Measurements from ENCODE around the gene CBX2.

The CBX2 gene

DNA sequence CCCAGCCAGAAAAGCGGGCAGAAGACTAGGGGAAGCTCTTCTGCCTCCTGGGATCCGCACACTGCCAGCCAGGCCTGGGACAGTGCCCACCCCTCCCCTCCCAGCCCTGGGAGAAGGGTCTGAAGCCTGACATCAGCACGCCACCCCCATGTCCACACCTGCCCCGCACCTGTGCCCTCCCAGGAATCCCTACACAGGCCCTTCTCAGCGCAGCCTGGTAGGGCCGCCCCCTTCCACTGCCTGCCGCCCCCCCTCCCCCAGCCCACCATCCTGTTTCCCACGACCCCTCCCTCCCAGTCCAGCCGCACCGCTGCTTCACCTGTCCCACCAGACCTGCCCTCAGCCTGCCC, 36.6 kb upstream of the CBX2 start:
- H3K27me3 ChIP-seq (ENCODE audit: low read length): no peaks in the 10 kb centered on the region
- H3K9me2 ChIP-seq (replicated peaks; ENCODE audit: insufficient read depth, low read length): no peaks in the 10 kb centered on the region
- H3K9me3 ChIP-seq (ENCODE audit: insufficient read depth, low read length): no peaks in the 10 kb centered on the region
- no peaks in the 10 kb centered on the region for H4K20me1 ChIP-seq (ENCODE audit: low read depth, low read length)
- no peak overlapping the region for H2AFZ ChIP-seq (ENCODE audit: low read depth, low read length, severe bottlenecking)
- TF ChIP-seq, protein P1, sequence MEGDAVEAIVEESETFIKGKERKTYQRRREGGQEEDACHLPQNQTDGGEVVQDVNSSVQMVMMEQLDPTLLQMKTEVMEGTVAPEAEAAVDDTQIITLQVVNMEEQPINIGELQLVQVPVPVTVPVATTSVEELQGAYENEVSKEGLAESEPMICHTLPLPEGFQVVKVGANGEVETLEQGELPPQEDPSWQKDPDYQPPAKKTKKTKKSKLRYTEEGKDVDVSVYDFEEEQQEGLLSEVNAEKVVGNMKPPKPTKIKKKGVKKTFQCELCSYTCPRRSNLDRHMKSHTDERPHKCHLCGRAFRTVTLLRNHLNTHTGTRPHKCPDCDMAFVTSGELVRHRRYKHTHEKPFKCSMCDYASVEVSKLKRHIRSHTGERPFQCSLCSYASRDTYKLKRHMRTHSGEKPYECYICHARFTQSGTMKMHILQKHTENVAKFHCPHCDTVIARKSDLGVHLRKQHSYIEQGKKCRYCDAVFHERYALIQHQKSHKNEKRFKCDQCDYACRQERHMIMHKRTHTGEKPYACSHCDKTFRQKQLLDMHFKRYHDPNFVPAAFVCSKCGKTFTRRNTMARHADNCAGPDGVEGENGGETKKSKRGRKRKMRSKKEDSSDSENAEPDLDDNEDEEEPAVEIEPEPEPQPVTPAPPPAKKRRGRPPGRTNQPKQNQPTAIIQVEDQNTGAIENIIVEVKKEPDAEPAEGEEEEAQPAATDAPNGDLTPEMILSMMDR (IDR thresholded peaks at IDR 0.05; ENCODE audit: insufficient read depth, low read length, poor library complexity, severe bottlenecking): no peak
- no peak for TF ChIP-seq EZH2phosphoT487 (conservative IDR thresholded peaks at IDR 0.05; ENCODE audit: low read length)
- no peak overlapping the region for H3K4me2 ChIP-seq (ENCODE audit: low read depth, low read length, poor library complexity, severe bottlenecking)
- no peaks in the 10 kb centered on the region for H3K36me3 ChIP-seq (ENCODE audit: low read length)
- no peaks in the 10 kb centered on the region for H3F3A ChIP-seq (ENCODE audit: insufficient read depth)
- H3K27ac ChIP-seq (ENCODE audit: low read depth, low read length): no peak overlapping the region
- H3K9ac ChIP-seq (ENCODE audit: low read length): no peak overlapping the region
- H3K4me3 ChIP-seq (ENCODE audit: insufficient read depth, low read length, poor library complexity, severe bottlenecking): no peak overlapping the region
- H3K79me2 ChIP-seq (ENCODE audit: insufficient read depth, low read length): no peaks in the 10 kb centered on the region

DNA sequence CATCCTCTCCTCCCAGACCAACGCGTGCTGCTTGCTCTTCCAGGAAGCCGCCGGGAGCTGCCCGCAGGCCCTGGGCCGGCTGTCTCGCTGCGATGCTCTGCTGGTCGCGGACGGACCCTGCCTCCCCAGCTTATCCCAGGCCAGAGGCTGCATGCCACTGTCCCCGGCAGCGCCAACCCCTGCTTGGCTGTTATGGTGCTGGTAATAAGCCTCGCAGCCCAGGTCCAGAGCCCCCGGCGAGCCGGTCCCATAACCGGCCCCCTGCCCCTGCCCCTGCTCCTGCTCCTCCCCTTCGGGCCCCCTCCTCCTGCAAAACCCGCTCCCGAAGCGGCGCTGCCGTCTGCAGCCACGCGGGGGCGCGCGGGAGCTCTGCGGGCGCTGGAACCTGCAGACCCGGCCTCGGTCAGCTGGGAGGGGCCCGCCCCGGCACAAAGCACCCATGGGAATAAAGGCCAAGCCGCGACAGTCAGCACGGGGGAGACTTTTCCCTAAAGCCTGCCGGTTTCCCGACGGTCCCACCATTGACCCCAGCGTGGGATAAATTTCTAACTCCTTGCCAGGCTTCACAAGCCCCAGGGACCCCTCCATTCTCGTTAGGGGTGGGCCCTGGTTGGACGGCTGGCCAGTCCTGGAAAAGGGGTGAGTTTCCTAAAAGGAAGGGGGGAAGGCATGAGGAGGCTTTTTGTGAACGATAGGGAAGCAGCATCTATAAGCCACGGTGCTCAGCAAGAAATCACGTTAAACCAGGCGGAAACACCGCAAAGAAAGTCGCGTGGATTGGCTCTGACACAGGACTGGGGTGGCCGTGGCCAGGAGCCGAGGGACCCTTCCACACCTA, 36.0 kb upstream of the CBX2 start:
- no peak overlapping the region for H3K9ac ChIP-seq (ENCODE audit: low read length)
- H3K4me2 ChIP-seq (ENCODE audit: low read depth, low read length, poor library complexity, severe bottlenecking): no peak overlapping the region
- H3K27me3 ChIP-seq (ENCODE audit: low read length): no peaks in the 10 kb centered on the region
- no peak overlapping the region for H2AFZ ChIP-seq (ENCODE audit: low read depth, low read length, severe bottlenecking)
- H3K79me2 ChIP-seq (ENCODE audit: insufficient read depth, low read length): no peaks in the 10 kb centered on the region
- no peak overlapping the region for H3K4me3 ChIP-seq (ENCODE audit: insufficient read depth, low read length, poor library complexity, severe bottlenecking)
- no peaks in the 10 kb centered on the region for H3K9me3 ChIP-seq (ENCODE audit: insufficient read depth, low read length)
- H3F3A ChIP-seq (ENCODE audit: insufficient read depth): no peaks in the 10 kb centered on the region
- H3K9me2 ChIP-seq (replicated peaks; ENCODE audit: insufficient read depth, low read length): no peaks in the 10 kb centered on the region
- no peaks in the 10 kb centered on the region for H4K20me1 ChIP-seq (ENCODE audit: low read depth, low read length)
- H3K27ac ChIP-seq (ENCODE audit: low read depth, low read length): no peak overlapping the region
- TF ChIP-seq, protein P1 (IDR thresholded peaks at IDR 0.05; ENCODE audit: insufficient read depth, low read length, poor library complexity, severe bottlenecking): peak; percentile 98
- no peak for TF ChIP-seq EZH2phosphoT487 (conservative IDR thresholded peaks at IDR 0.05; ENCODE audit: low read length)
- H3K36me3 ChIP-seq (ENCODE audit: low read length): no peaks in the 10 kb centered on the region

DNA sequence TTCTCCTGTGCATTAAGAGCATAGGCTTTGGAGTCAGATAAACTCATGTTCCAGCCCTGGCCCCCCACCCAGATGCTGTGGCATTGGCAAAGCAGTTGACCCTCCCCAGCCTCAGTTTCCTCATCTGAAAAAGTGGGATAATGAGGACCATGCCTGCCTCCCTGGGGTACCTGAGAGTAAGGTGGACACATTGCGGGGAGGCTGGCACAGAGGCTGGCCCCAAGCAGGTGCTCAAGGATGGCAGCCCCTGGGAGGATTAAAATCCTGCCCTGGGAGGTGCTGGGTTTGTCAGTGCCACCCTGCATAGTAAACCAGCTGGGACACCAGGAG, 35.4 kb upstream of the CBX2 start:
- Histone ChIP-seq H3K4me3 (ENCODE audit: insufficient read depth, low read length, poor library complexity, severe bottlenecking) (no peak overlapping the region), H3K9ac (ENCODE audit: low read length) (no peak overlapping the region), H2AFZ (ENCODE audit: low read depth, low read length, severe bottlenecking) (no peak overlapping the region)

More for the DNA sequence above, 35.4 kb upstream of the CBX2 start:
- no peaks in the 10 kb centered on the region for H3K9me2 ChIP-seq (replicated peaks; ENCODE audit: insufficient read depth, low read length)
- H3K36me3 ChIP-seq (ENCODE audit: low read length): no peaks in the 10 kb centered on the region
- no peak overlapping the region for H3K4me2 ChIP-seq (ENCODE audit: low read depth, low read length, poor library complexity, severe bottlenecking)
- H3K27me3 ChIP-seq (ENCODE audit: low read length): no peaks in the 10 kb centered on the region
- no peaks in the 10 kb centered on the region for H3K9me3 ChIP-seq (ENCODE audit: insufficient read depth, low read length)
- H3F3A ChIP-seq (ENCODE audit: insufficient read depth): no peaks in the 10 kb centered on the region
- H3K79me2 ChIP-seq (ENCODE audit: insufficient read depth, low read length): no peaks in the 10 kb centered on the region
- H4K20me1 ChIP-seq (ENCODE audit: low read depth, low read length): no peaks in the 10 kb centered on the region
- H3K27ac ChIP-seq (ENCODE audit: low read depth, low read length): no peak overlapping the region
- TF ChIP-seq, protein P1 (IDR thresholded peaks at IDR 0.05; ENCODE audit: insufficient read depth, low read length, poor library complexity, severe bottlenecking): no peak
- TF ChIP-seq EZH2phosphoT487 (conservative IDR thresholded peaks at IDR 0.05; ENCODE audit: low read length): no peak

All from SU-DHL-6 (cell line).